ENCODE data around the gene EBPL. TPM values are rescaled to one million over a fixed set of nuclear protein-coding genes. Genes with fewer than 3 reads are reported as not detected.

EBPL gene
- total and polyA plus RNA-seq, 2 of the 4 experiments (the other 2 are of a cell fraction), result 57.9 to 65.3 TPM

DNA sequence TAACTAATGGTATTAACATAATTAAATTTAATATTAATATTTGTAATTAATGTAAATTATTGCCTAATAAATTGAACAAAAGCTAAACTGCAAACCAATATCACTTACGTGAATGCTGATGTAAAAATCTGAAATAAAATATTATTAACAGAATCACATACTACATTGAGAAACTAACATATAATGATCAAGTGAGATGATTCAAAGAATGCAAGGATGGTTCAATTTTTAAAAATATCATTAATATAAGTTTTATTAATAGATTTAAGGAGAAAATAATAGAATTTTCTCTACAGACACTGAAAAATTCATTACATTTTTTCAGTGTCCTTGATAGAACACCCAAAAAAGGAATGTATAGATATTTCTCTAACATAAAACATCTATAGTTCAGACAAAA lies 23.5 kb upstream of the EBPL start:
- H3K4me1 ChIP-seq (ENCODE audit: control insufficient read depth, insufficient read depth, low read length), result peaks cover 3% of the 10 kb centered on the region

More for the DNA sequence above, 23.5 kb upstream of the EBPL start:
- H3K4me3 ChIP-seq (ENCODE audit: insufficient read depth, low read depth, low read length), result no peak overlapping the region
- no peaks in the 10 kb centered on the region for H3K27me3 ChIP-seq (ENCODE audit: control insufficient read depth, insufficient read depth, low read length)
- peaks cover 3% of the 10 kb centered on the region; the same call in 1 of the 2 replicates for H4K20me1 ChIP-seq (ENCODE audit: insufficient read depth, low read length)
- H3K9ac ChIP-seq (ENCODE audit: low read depth, low read length), result no peak overlapping the region
- H3K56ac ChIP-seq (ENCODE audit: extremely low read depth, insufficient read depth, low read length), result no peak overlapping the region
- no peak overlapping the region for H3K27ac ChIP-seq (ENCODE audit: insufficient read depth, low read length)
- no peak overlapping the region for H4K8ac ChIP-seq (ENCODE audit: low read depth in 2 of 2, low read length in 2 of 2)
- no peak for DNase-seq
- H3K18ac ChIP-seq (ENCODE audit: low read depth, low read length), result no peak overlapping the region
- peaks cover 11% of the 10 kb centered on the region for H3K36me3 ChIP-seq (ENCODE audit: control insufficient read depth, insufficient read depth, low read length)
- peaks cover 8% of the 10 kb centered on the region for H3K9me3 ChIP-seq (ENCODE audit: control insufficient read depth, insufficient read depth, low read length)
- peaks cover 0 to 12% of the 10 kb centered on the region in 2 experiments; a peak in 2 of 4 replicates for H3K79me1 ChIP-seq (ENCODE audit: low read depth in 1 of 2, low read length in 2 of 2)
- H2AK5ac ChIP-seq (ENCODE audit: low read depth, low read length), result no peak overlapping the region
- no peak overlapping the region for H3K23ac ChIP-seq (ENCODE audit: low read depth, low read length)
- no peak overlapping the region for H2BK15ac ChIP-seq (ENCODE audit: low read depth, low read length)
- no peak overlapping the region for H2BK5ac ChIP-seq (ENCODE audit: low read depth, low read length, poor library complexity, severe bottlenecking)
- H2BK20ac ChIP-seq (ENCODE audit: low read depth, low read length), result no peak overlapping the region
- intact Hi-C loops (cut with micrococcal nuclease), result loop anchor here (5.0 kb wide), 1 partner anchor 68 kb away; no protein-coding TSS in a partner anchor
- H4K91ac ChIP-seq (ENCODE audit: insufficient read depth, low read depth, low read length), result no peak overlapping the region
- dilution Hi-C loops (cut with HindIII; ENCODE audit: low sequenced_read_pairs, unreplicated experiment), result no loop called here
- in situ Hi-C loops (cut with MboI; ENCODE audit: low sequenced_read_pairs), result no loop called here
- H4K5ac ChIP-seq (ENCODE audit: low read depth, low read length), result no peak overlapping the region
- H2AK9ac ChIP-seq (replicated peaks; ENCODE audit: low read depth, low read length, poor library complexity), result no peak overlapping the region
- H3K4ac ChIP-seq (ENCODE audit: low read depth, low read length), result no peak overlapping the region
- H2AFZ ChIP-seq (replicated peaks; ENCODE audit: low read length, poor library complexity), result no peak overlapping the region
- H3K4me2 ChIP-seq (ENCODE audit: low read depth, low read length), result no peak overlapping the region
- TF ChIP-seq MAFK (IDR thresholded peaks at IDR 0.05; ENCODE audit: low read depth, low read length) (no peak), RAD21 (IDR thresholded peaks at IDR 0.05; ENCODE audit: low read length) (no peak), MXI1 (IDR thresholded peaks at IDR 0.05; ENCODE audit: borderline replicate concordance, low read depth, low read length) (no peak), POLR2A (IDR thresholded peaks at IDR 0.05; ENCODE audit: low read depth, low read length) (no peak), SMC3 (IDR thresholded peaks at IDR 0.05; ENCODE audit: low read depth, low read length) (no peak), NFE2L2 (IDR thresholded peaks at IDR 0.05; ENCODE audit: low read depth, low read length) (no peak), CHD1 (IDR thresholded peaks at IDR 0.05; ENCODE audit: low read depth, low read length) (no peak), MAZ (IDR thresholded peaks at IDR 0.05; ENCODE audit: borderline replicate concordance, low read depth, low read length) (no peak), RCOR1 (IDR thresholded peaks at IDR 0.05; ENCODE audit: insufficient replicate concordance, low read length) (no peak), RFX5 (IDR thresholded peaks at IDR 0.05; ENCODE audit: low read depth, low read length) (no peak), CEBPB (IDR thresholded peaks at IDR 0.05; ENCODE audit: low read depth, low read length) (no peak)
- TF ChIP-seq, protein P1, sequence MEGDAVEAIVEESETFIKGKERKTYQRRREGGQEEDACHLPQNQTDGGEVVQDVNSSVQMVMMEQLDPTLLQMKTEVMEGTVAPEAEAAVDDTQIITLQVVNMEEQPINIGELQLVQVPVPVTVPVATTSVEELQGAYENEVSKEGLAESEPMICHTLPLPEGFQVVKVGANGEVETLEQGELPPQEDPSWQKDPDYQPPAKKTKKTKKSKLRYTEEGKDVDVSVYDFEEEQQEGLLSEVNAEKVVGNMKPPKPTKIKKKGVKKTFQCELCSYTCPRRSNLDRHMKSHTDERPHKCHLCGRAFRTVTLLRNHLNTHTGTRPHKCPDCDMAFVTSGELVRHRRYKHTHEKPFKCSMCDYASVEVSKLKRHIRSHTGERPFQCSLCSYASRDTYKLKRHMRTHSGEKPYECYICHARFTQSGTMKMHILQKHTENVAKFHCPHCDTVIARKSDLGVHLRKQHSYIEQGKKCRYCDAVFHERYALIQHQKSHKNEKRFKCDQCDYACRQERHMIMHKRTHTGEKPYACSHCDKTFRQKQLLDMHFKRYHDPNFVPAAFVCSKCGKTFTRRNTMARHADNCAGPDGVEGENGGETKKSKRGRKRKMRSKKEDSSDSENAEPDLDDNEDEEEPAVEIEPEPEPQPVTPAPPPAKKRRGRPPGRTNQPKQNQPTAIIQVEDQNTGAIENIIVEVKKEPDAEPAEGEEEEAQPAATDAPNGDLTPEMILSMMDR (conservative IDR thresholded peaks at IDR 0.05; ENCODE audit: low read depth, low read length), result no peak
- TF ChIP-seq, protein P2, sequence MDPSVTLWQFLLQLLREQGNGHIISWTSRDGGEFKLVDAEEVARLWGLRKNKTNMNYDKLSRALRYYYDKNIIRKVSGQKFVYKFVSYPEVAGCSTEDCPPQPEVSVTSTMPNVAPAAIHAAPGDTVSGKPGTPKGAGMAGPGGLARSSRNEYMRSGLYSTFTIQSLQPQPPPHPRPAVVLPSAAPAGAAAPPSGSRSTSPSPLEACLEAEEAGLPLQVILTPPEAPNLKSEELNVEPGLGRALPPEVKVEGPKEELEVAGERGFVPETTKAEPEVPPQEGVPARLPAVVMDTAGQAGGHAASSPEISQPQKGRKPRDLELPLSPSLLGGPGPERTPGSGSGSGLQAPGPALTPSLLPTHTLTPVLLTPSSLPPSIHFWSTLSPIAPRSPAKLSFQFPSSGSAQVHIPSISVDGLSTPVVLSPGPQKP (IDR thresholded peaks at IDR 0.05; ENCODE audit: borderline replicate concordance, low read depth, low read length), result no peak
- TF ChIP-seq, protein P3, sequence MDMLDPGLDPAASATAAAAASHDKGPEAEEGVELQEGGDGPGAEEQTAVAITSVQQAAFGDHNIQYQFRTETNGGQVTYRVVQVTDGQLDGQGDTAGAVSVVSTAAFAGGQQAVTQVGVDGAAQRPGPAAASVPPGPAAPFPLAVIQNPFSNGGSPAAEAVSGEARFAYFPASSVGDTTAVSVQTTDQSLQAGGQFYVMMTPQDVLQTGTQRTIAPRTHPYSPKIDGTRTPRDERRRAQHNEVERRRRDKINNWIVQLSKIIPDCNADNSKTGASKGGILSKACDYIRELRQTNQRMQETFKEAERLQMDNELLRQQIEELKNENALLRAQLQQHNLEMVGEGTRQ (IDR thresholded peaks at IDR 0.05; ENCODE audit: low read depth, low read length), result no peak
- ChIA-PET CTCF (no interaction called here), POLR2A (ENCODE audit: unreplicated experiment) (no interaction called here)
- no peak overlapping the region for H2BK120ac ChIP-seq (ENCODE audit: low read depth, low read length)
- BruUV-seq (replicated peaks), result no TSS peak
- no peak for ATAC-seq (ENCODE audit: low read depth)
- WGBS, 2 experiments (ENCODE audit: extremely low coverage in 2 of 2, insufficient read length in 1 of 2), result no CpG with 5 or more reads among the region's 1 CpG
- H3K9me1 ChIP-seq (ENCODE audit: insufficient read depth, low read length), result no peaks in the 10 kb centered on the region
- no peak overlapping the region for H3K14ac ChIP-seq (replicated peaks; ENCODE audit: low read depth, low read length)
